ENCODE measurements around the gene DAND5. TPM values are rescaled to one million over a fixed set of nuclear protein-coding genes. Genes with fewer than 3 reads are reported as not detected.

DAND5 gene
- total RNA-seq (2022; extraction: Qiagen RNA extraction): 0.06 to 0.09 TPM (median 0.07 TPM) in 3 of 5 replicates, not detected in the others

DNA sequence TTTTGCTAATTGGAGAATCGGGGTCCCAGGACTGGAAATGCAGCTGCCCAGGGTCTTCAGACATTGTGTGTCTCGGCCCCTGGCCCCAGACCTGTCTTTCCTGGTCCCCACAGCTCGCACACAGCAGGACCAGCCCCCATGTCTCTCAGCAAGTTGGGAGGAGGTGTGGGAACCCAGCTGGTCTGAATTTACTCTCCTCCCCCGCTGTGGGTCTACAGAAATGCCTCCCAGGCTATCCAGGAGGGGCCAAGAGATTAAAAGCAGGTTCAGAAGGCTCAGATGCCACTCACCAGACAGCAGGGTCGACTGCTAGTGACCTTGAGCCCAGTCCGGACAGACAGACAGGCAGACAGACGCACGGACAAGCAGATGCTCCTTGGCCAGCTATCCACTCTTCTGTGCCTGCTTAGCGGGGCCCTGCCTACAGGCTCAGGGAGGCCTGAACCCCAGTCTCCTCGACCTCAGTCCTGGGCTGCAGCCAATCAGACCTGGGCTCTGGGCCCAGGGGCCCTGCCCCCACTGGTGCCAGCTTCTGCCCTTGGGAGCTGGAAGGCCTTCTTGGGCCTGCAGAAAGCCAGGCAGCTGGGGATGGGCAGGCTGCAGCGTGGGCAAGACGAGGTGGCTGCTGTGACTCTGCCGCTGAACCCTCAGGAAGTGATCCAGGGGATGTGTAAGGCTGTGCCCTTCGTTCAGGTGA lies at the start of gene DAND5:
Gene DAND5, plus strand, starts transcription at position 285 of the 697 bp plus-strand sequence. Its CDS starts 85 bp downstream, at position 370.

GRCh38 chr19:12933287-12934072 lies 35.9 kb upstream of the DAND5 start, which contains the start of gene FARSA:
FARSA (minus strand) TSS chr19:12933711; CDS start chr19:12933696, 15 bp downstream.

GRCh38 chr19:12937927-12938778 lies 31.2 kb upstream of the DAND5 start, which contains the start of gene CALR:
CALR (plus strand) TSS chr19:12938609; CDS start chr19:12938680, 71 bp downstream.

GRCh38 chr19:12945479-12946091 lies 23.8 kb upstream of the DAND5 start, which contains the start of gene RAD23A:
RAD23A (plus strand) TSS chr19:12945862; CDS start chr19:12945949, 87 bp downstream.

GRCh38 chr19:12956446-12957388 lies 12.7 kb upstream of the DAND5 start, which contains the start of gene GADD45GIP1:
GADD45GIP1 (minus strand) TSS chr19:12957223; CDS start chr19:12957212, 11 bp downstream.

GRCh38 chr19:12994701-12995595 lies 25.6 kb downstream of the DAND5 start, which contains the start of gene NFIX:
NFIX (plus strand) TSS chr19:12995475; CDS start chr19:12995838, 363 bp downstream.

Other genes starting within 250 kb of the DAND5 start
- 23.9 to 33.4 TPM (median 31.7 TPM) in 5 replicates for gene TNPO2, start 245.6 kb upstream of the DAND5 start, total RNA-seq (2022; extraction: Qiagen RNA extraction)
- 165 to 236 TPM (median 222 TPM) in 5 replicates for gene TRIR, start 234.9 kb upstream of the DAND5 start, total RNA-seq (2022; extraction: Qiagen RNA extraction)
- gene GET3, start 232.1 kb upstream of the DAND5 start, total RNA-seq (2022; extraction: Qiagen RNA extraction): 77.5 to 102 TPM (median 93.7 TPM) in 5 replicates
- 2.1 to 4.3 TPM (median 3.0 TPM) in 5 replicates for gene BEST2, start 217.8 kb upstream of the DAND5 start, total RNA-seq (2022; extraction: Qiagen RNA extraction)
- 7.3 to 12.1 TPM (median 10.7 TPM) in 5 replicates for gene HOOK2, start 194.0 kb upstream of the DAND5 start, total RNA-seq (2022; extraction: Qiagen RNA extraction)
- gene JUNB, start 178.1 kb upstream of the DAND5 start, total RNA-seq (2022; extraction: Qiagen RNA extraction): 121 to 230 TPM (median 188 TPM) in 5 replicates
- 0.26 to 0.73 TPM (median 0.53 TPM) in 5 replicates for gene PRDX2, start 167.8 kb upstream of the DAND5 start, total RNA-seq (2022; extraction: Qiagen RNA extraction)
- 3.8 to 12.3 TPM (median 7.3 TPM) in 4 of 5 replicates, not detected in the other for gene THSD8, start 167.5 kb upstream of the DAND5 start, total RNA-seq (2022; extraction: Qiagen RNA extraction)
- gene RNASEH2A, start 163.0 kb upstream of the DAND5 start, total RNA-seq (2022; extraction: Qiagen RNA extraction): 40.0 to 50.4 TPM (median 46.5 TPM) in 5 replicates
- gene RTBDN, start 135.0 kb upstream of the DAND5 start, total RNA-seq (2022; extraction: Qiagen RNA extraction): 0.18 to 0.35 TPM (median 0.26 TPM) in 4 of 5 replicates, not detected in the other
- gene MAST1, start 131.1 kb upstream of the DAND5 start, total RNA-seq (2022; extraction: Qiagen RNA extraction): 0.92 to 2.2 TPM (median 1.7 TPM) in 5 replicates
- gene DNASE2, start 88.1 kb upstream of the DAND5 start, total RNA-seq (2022; extraction: Qiagen RNA extraction): 24.6 to 30.2 TPM (median 28.0 TPM) in 5 replicates
- 0.11 TPM in 1 of 5 replicates, not detected in the others for gene KLF1, start 82.4 kb upstream of the DAND5 start, total RNA-seq (2022; extraction: Qiagen RNA extraction)
- gene GCDH, start 78.4 kb upstream of the DAND5 start, total RNA-seq (2022; extraction: Qiagen RNA extraction): 8.4 to 9.6 TPM (median 8.5 TPM) in 5 replicates
- 0.16 to 0.58 TPM (median 0.38 TPM) in 5 replicates for gene SYCE2, start 50.3 kb upstream of the DAND5 start, total RNA-seq (2022; extraction: Qiagen RNA extraction)
- 55.7 to 78.4 TPM (median 73.9 TPM) in 5 replicates for gene FARSA, start 35.9 kb upstream of the DAND5 start, total RNA-seq (2022; extraction: Qiagen RNA extraction)
- gene CALR, start 31.0 kb upstream of the DAND5 start, total RNA-seq (2022; extraction: Qiagen RNA extraction): 500 to 578 TPM (median 550 TPM) in 5 replicates
- 64.0 to 86.6 TPM (median 86.0 TPM) in 5 replicates for gene RAD23A, start 23.7 kb upstream of the DAND5 start, total RNA-seq (2022; extraction: Qiagen RNA extraction)
- 31.0 to 56.0 TPM (median 50.5 TPM) in 5 replicates for gene GADD45GIP1, start 12.4 kb upstream of the DAND5 start, total RNA-seq (2022; extraction: Qiagen RNA extraction)
- gene NFIX, start 25.9 kb downstream of the DAND5 start, total RNA-seq (2022; extraction: Qiagen RNA extraction): 3.0 to 4.6 TPM (median 4.5 TPM) in 5 replicates
- 0.47 to 0.80 TPM (median 0.69 TPM) in 5 replicates for gene LYL1, start 133.3 kb downstream of the DAND5 start, total RNA-seq (2022; extraction: Qiagen RNA extraction)
- 26.3 to 37.8 TPM (median 34.8 TPM) in 5 replicates for gene TRMT1, start 147.2 kb downstream of the DAND5 start, total RNA-seq (2022; extraction: Qiagen RNA extraction)
- 24.8 to 56.2 TPM (median 47.5 TPM) in 5 replicates for gene NACC1, start 148.7 kb downstream of the DAND5 start, total RNA-seq (2022; extraction: Qiagen RNA extraction)
- gene STX10, start 180.8 kb downstream of the DAND5 start, total RNA-seq (2022; extraction: Qiagen RNA extraction): 39.8 to 52.7 TPM (median 49.6 TPM) in 5 replicates
- 28.6 to 41.8 TPM (median 33.8 TPM) in 5 replicates for gene IER2, start 180.8 kb downstream of the DAND5 start, total RNA-seq (2022; extraction: Qiagen RNA extraction)